GM19395 (cell line): Measurements from ENCODE around the gene KIRREL2.
"Not testable (repeated sequence)": the region's sequence is repeated elsewhere in the genome, so short reads cannot be mapped to it uniquely, and the experiment has no call there.

Experiments
- ATAC-seq: cut with Tn5 transposase; IDR thresholded peaks from one replicate; pipeline ENCODE4 v1.9.1; 2021; ENCODE audit warnings: mild to moderate bottlenecking, moderate library complexity; ENCODE audit not compliant: unreplicated experiment

KIRREL2 gene

DNA sequence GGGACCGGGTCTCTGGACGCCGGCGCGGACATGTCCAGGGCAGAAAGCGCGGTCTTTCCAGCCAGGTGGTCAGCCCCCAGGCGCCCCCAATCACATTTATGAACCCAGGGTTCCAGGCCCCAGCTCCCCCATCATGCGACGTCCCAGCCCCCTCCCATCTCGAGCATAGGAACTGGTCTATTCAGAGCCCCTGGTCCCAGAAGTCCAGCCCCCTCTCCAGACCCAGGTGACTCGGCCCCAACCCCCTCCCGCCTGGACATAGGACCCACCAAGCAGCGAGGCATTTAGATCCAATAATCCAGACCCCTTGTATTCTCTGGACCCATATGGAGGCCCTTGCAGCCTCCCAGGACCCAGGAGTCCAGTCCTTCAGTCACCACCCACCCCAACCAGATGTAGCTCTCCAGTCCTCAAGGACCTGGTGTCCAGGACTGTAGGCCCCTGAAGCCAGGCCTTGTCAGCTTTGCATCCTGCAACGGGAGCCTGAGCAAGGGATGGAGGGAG is 12.2 kb downstream of the KIRREL2 start:
- ATAC-seq = no peak

DNA sequence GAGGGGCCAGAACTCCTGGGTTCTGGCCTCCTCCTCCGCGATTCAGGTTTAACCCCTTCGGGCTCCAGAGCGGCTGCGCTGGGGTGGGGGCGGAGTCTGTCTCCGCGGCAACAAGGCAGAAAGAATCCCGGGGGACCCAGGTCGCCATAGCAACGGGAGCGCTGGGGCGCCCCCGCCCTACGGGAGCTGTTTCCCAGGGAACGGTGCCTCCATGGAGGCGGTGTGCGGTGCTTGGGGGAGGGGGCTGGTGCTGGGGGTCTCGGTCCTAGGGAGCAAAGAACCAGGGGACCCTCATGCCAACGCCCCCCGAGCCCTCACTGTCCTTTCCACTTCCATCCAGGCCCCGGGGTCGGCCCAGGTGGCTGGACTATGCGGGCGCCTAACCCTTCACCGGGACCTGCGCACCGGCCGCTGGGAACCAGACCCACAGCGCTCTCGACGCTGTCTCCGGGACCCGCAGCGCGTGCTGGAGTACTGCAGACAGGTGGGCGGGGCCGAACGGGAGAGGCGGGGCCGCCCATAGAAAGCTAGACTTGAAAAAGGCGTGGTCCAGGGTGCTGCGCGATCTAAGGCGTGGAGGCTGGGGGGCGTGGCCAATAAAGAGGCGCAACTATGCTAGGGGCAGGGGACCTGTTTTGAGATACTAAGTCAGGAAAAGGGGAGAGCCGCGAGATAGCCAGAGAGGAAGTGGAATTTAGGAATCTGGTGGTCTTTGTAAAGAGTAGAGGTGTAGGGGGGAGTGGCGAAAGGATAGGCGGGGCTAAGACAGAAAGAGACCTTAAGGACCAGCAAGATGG is 12.8 kb downstream of the KIRREL2 start:
- no peak for ATAC-seq

DNA sequence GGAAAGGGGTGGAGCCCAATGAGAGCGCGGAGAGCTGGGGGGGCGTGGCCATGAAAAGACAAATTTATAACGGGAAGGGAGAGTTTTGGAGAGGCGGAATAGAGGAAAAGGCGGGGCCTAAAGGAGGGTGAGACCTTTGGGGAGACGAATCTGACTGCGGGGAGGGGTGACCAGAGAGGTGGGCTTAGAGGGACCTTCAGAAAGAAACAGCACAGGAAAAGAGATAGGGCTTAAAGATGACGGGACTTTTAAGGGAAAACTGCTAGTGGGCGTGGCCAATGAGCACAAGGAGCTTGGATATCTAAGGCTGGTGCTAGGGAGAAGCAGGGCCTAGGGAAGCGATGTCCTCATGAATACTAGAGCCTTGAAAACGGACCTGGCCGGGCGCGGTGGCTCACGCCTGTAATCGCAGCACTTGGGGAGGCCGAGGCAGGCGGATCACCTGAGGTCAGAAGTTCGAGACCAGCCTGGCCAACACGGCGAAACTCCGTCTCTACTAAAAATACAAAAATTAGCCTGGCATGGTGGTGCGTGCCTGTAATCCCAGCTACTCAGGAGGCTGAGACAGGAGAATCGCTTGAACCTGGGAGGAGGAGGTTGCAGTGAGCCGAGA is 13.5 kb downstream of the KIRREL2 start:
- not testable (repeated sequence) for ATAC-seq

DNA sequence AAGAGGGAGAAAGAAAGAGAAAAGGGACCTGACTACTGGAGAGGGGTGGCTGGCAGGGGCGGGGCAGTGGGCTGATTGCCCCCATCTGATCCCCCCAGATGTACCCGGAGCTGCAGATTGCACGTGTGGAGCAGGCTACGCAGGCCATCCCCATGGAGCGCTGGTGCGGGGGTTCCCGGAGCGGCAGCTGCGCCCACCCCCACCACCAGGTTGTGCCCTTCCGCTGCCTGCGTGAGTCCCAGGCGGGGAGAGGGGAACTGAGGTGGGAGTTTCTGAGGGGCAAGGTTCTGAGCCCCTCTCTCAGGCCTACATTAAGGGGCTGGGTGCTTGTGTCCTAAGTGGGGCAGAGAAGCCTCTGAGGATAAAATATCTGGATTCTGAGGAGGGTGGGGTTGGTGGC is 14.1 kb downstream of the KIRREL2 start:
- no peak for ATAC-seq

DNA sequence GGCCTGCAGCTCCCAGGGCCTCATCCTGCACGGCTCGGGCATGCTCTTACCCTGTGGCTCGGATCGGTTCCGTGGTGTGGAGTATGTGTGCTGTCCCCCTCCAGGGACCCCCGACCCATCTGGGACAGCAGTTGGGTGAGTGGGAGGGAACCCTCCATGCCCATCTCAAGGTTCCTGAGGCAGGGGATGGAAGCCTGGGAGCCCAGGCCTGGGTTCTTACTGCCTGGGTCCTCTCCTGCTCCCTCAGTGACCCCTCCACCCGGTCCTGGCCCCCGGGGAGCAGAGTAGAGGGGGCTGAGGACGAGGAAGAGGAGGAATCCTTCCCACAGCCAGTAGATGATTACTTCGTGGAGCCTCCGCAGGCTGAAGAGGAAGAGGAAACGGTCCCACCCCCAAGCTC is 14.9 kb downstream of the KIRREL2 start:
- no peak for ATAC-seq

DNA sequence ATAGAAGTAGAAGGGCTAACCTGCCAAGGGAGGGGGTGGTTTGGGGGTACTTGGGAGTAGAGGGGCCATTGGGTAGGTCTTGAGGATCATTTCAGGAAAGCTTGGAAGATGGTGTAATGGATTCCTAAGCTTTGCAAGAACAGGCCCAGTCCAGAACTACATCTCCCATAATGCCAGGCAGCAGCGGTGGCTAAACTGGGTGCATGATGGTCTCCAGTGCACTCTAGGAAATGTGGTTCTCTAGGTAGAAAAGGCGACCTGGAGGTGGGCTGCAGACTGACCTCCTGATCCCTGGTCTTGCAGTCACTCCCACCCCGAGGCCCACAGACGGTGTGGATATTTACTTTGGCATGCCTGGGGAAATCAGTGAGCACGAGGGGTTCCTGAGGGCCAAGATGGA is 15.5 kb downstream of the KIRREL2 start:
- ATAC-seq = no peak

DNA sequence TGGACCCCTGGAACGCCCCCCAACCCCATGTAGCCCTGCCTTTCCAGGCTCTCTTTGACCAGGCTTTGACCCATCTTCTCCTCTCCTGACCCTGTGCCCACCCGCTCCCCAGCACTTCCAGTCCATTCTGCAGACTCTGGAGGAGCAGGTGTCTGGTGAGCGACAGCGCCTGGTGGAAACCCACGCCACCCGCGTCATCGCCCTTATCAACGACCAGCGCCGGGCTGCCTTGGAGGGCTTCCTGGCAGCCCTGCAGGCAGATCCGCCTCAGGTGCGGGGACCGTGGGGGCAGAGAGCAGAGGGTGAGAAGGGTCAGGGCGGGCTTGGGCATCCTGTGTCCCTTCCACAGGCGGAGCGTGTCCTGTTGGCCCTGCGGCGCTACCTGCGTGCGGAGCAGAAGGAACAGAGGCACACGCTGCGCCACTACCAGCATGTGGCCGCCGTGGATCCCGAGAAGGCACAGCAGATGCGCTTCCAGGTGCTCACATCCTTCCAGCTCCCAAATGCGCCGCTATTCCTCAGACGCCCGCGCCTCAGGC is 17.8 kb downstream of the KIRREL2 start:
- ATAC-seq = no peak

DNA sequence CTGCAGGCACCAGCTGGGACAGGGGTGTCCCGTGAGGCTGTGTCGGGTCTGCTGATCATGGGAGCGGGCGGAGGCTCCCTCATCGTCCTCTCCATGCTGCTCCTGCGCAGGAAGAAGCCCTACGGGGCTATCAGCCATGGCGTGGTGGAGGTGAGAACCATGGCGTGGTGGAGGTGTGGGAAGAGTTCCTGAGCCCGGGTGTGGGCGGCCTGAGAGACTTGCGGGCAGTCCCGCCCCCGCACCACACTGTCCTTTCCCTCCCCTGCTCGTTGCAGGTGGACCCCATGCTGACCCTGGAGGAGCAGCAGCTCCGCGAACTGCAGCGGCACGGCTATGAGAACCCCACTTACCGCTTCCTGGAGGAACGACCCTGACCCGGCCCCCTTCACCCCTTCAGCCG is 22.4 kb downstream of the KIRREL2 start:
- ATAC-seq = no peak

DNA sequence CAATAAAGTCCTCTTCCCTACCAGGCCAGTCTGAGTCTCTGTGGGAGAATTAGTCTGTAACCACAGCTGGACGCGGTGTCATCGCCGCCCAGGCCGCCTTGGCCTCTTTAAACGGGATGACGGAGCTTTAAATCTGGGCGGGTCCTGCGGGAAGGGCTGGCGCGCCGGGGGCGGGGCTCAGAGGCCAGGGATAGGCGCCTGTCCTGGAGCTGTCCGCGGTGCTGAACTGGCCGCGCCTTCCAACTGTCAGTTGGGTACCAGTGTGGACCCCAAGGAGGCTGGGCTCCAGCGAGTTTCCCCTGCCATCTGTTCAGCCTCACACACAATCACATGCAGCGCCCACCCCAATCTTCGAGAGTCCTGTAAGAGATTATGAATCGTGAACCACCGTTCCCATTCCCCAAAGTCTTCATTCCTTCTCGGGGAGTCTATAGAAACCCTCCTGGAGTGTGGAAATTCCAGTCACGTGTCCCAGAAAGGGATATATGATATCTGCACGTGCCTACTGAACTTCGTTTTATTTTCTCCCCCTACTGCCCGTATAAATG is 23.1 kb downstream of the KIRREL2 start:
- ATAC-seq = no peak

DNA sequence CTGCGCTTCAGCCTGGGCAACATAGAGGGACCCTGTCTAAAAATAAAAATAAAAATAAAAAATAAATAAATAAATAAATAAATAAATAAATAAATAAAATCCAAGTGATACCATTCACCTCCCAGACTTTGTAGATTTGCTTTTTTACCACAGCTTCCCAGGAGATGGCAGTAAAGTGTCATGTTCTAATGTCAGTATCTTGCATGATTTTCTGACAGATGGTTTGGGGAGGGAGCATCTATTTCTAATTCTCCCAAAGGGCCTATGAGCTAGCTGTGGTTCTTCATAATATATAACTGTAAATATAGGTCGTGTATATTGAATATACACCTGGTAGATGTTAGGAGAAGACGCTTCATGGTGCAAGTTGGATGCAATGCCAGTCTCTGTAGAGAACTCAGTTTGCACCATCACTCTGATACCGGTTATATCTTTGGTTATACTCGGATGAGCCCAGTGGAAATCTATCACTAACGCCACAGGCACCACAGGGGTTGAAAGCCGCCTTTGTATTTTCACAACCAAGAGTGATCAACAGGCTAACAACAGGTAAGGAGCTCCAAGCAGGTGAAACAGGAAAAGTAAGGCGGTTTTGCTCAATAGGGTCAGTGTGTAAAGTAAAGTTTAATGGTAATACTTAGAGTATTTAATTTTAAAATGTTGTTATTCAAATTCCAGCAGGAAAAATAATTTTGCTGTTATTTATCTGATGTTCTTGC is 25.6 kb downstream of the KIRREL2 start:
- no peak for ATAC-seq

DNA sequence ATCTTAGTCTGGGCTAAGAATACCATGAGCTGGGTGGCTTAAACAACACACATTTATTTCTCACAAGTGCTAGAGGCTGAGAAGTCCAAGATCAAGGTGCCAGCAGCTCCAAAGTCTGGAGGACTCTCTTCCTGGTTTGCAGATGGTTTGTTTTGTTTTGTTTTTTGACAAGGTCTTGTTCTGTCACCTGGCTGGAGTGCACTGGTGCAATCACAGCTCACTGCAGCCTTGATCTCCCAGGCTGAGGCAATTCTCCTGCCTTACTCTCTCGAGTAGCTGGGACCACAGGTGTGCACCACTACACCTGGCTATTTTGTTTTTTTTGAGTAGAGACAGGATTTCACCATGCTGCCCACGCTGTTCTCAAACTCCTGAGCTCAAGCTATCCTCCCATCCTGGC is 27.2 kb downstream of the KIRREL2 start:
- no peak for ATAC-seq

DNA sequence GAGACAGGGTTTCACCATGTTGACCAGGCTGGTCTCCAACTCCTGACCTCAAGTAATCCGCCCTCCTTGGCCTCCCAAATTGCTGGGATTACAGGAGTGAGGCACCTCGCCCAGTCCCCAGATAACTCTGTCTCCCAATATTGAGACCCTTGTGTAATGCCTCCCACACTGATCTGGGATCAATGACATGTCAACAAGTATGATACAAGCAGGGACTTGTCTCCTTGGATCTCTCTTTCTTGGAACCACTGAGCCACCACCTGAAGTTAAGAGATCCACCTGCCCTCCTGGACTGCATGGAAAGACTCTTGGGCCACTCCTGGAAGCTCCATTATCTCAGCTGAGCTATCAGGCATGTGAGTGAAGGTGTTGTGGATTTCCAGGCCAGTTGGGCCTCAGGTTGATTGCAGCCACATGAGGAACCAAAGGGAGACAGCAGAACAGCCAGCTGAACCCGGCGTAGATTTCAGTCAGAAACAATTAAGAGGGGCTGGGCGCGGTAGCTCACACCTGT is 28.6 kb downstream of the KIRREL2 start:
- ATAC-seq = no peak

DNA sequence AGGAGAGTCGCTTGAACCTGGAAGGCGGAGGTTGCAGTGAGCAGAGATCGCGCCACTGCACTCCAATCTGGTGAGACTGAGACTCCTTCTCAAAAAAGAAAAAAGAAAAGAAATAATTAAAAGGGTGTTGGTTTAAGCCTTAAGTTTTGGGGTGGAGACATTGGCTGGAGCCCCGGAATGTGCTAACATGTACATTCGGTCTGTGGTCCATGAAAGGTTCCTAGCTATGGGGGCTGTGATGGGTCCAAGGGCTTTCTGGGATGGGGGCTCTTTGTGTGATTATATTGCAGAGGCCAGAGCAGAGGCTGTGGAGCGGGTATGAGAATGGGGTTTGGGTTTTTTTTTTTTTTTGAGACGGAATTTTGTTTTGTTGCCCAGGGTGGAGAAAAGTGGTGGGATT is 29.2 kb downstream of the KIRREL2 start:
- ATAC-seq = no peak

DNA sequence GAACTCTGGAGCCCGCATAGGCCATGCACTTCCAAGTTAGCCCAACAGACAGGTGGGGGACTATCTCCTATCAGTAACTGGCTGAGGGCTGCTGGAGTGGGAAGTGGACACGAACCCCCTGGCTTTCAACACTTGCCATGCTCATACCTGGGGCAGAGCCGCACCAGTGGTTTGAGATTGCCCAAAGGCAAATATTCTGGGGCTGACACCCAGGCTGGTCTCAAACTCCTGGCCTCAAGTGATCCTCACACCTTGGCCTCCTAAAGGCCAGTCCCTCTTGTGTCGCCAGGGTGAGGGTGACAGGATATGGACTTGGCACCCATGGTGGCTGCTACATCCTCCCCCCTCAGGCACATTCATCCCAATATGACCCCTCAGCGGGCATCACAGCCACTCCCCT is 30.5 kb downstream of the KIRREL2 start:
- ATAC-seq = no peak

DNA sequence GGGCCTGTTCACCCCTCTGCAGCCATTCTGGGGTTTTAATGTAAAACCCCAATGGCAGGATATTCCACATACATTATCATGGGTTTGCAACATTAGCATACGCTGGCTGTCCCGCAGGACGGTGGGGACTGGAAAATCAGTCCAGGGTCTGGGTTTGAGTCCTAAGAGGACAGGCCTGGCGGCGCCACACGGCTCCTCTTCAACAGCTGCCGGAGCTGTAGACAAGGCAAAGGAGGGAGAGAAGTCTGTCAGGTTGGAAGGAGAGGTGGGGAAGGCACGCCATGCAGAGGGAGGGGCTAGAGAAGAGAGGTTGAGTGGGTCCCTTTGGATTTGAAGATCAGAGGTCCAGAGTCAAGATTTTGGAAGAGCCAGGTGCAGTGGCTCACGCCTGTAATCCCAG is 31.7 kb downstream of the KIRREL2 start:
- no peak for ATAC-seq

DNA sequence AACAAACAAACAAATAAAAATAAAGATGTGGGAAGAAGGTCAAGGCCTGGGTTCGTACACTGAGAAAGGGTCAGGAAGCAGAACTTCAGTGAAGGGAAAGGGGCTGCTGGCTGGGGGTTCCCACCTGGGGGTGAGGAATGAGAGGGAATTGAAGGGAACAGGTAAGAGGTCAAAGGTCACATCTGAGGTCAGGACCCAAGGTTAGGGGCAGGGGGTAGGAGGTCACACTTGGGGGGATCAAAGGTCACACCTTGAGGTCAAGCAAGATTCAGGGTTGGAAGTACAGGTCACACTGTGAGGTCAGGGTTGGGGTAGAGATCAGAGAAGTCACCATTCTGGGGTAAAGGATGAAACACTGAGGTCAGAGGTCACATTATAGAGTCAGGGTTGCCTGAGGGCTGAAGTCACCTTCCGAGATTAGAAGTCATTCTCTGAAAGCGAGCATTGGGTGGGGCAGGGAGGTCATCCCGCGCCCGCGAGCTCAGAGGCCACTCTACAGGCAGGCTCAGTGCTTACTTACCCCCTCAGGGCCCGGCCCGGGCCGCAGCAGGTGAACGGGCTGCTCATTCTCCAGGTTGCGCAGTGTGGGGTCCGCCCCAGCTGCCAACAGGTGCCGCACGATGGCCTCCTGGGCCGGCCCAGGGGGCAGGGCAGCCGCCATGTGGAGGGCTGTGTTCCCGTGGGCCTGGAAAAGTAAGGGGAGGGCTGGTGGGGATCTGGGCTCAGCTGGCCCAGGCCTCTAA is 32.8 kb downstream of the KIRREL2 start:
- ATAC-seq = no peak

DNA sequence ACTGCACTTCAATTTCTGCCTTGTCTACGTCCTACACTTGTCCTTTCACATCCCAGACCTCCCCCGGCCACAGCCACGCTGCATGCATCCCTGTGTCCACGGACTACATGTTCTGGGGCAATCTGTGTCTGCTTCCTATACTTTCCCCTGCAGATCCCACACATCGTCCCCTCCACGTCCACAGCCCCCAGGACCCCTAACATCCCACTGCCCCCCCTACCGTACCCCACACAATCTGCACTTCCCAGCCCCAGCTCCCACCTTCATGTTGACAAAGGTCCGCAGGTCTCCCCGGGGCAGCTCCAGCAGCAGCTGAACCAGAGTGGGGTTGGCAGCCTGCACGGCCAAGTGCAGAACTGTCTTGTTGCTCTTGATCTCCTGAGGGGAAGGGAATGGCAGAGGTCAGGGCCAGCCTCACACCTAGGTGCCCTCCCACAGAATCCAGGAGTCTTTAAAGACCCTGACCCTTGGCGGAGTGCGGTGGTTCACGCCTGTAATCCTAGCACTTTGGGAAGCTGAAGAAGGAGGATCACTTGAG is 33.5 kb downstream of the KIRREL2 start:
- ATAC-seq = no peak

DNA sequence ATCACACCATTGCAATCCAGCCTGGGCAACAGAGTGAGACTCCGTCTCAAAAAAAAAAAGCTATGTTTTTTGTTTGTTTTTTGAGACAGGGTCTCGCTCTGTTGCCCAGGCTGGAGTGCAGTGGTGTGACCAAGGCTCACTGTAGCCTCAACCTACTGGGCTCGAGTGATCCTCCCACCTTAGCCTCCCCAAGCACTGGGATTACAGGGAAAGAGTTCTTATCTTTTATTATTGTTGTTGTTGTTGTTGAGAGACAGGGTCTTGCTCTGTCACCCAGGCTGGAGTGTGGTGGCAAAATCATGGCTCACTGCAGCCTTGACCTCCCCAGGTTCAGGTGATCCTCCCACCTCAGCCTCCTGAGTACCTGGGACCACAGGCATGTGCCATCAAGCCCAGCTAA is 35.1 kb downstream of the KIRREL2 start:
- ATAC-seq = not testable (repeated sequence)

DNA sequence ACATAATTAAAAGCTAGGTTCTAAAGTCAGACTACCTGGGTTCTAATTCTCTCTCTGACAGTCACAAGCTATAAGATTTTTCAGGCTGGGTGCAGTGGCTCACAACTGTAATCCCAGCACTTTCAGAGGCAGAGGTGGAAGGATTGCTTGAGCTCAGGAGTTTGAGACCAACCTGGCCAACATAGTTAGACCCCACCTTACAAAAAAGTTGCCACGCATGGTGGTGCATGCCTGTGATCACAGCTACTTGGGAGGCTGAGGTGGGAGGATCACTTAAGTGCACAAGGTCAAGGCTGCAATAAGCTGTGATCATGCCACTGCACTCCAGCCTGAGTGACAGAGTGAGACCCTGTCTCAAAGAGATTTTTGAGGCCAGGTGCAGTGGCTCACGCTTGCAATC is 37.6 kb downstream of the KIRREL2 start:
- no peak for ATAC-seq
